Stimulated activated CD8-positive, alpha-beta memory T cell treated with anti-CD3 and anti-CD28 coated beads, Interleukin-2, amount 100 ng/mL, for 48 hours (primary cell): ENCODE data around the gene SLX9.
"Not testable (repeated sequence)": the region's sequence is repeated elsewhere in the genome, so short reads cannot be mapped to it uniquely, and the experiment has no call there.

Experiments used
- DNase-seq, 2 donors: peaks; one replicate each; pipeline ENCODE4 v3.0.0-alpha.2; 2020; ENCODE audit warnings: low read depth in 2 of 2

Gene SLX9

GRCh38 chr21:44960141-44961092, 20.6 kb downstream of the SLX9 start:
- DNase-seq, result no peak

GRCh38 chr21:44962403-44962966, 22.7 kb downstream of the SLX9 start:
- no peak for DNase-seq

- DNase-seq, result no peak
These were observed 24.6 kb downstream of the SLX9 start for GRCh38 chr21:44964381-44964780.

GRCh38 chr21:44965251-44966022, 25.6 kb downstream of the SLX9 start:
- no peak for DNase-seq

- no peak for DNase-seq
These were observed 26.6 kb downstream of the SLX9 start for GRCh38 chr21:44966135-44967081.

- no peak for DNase-seq
These were observed 27.5 kb downstream of the SLX9 start for GRCh38 chr21:44967082-44968047.

GRCh38 chr21:44969066-44969670, 29.3 kb downstream of the SLX9 start:
- DNase-seq, result no peak

GRCh38 chr21:44969931-44970755, 30.3 kb downstream of the SLX9 start:
- no peak for DNase-seq

GRCh38 chr21:44970766-44971671, 31.2 kb downstream of the SLX9 start:
- no peak for DNase-seq

GRCh38 chr21:44971672-44971995, 31.8 kb downstream of the SLX9 start:
- no peak for DNase-seq

- DNase-seq, result no peak
These were observed 32.5 kb downstream of the SLX9 start for GRCh38 chr21:44972301-44972814.

GRCh38 chr21:44972821-44973220, 33.0 kb downstream of the SLX9 start:
- no peak for DNase-seq

GRCh38 chr21:44973598-44973997, 33.8 kb downstream of the SLX9 start:
- no peak for DNase-seq

GRCh38 chr21:44974676-44975075, 34.8 kb downstream of the SLX9 start:
- no peak for DNase-seq

- DNase-seq, result no peak
These were observed 36.1 kb downstream of the SLX9 start for GRCh38 chr21:44975720-44976555.

GRCh38 chr21:44976556-44977393, 36.9 kb downstream of the SLX9 start:
- DNase-seq, result not testable (repeated sequence)
